GM21786 (cell line): ENCODE measurements around the gene SYT15.
"Not testable (repeated sequence)": the region's sequence is repeated elsewhere in the genome, so short reads cannot be mapped to it uniquely, and the experiment has no call there.

ENCODE experiments used
- ATAC-seq: cut with Tn5 transposase; IDR thresholded peaks from one replicate; pipeline ENCODE4 v1.9.1; 2021; ENCODE audit not compliant: unreplicated experiment

The SYT15 gene

DNA sequence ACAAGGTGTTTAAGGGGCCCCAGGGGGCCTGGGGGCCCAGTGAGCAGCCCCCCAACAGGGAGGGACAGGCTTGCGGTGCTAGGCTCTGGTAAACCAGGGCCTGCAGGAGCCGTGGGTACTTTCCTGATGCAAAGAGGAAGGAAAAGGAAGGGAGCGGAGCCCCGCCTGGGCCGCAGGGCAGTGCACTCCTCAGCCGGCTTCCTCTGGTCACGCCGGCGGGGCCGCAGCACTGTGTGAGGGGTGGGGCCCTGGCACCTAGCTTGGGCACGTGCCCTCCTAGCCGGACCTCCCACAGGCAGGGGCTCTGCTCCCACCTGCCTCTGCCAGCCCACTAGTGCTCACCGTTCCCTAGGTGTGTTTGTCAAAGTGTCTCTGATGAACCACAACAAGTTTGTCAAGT lies 6.3 kb downstream of the SYT15 start:
- not testable (repeated sequence) for ATAC-seq

DNA sequence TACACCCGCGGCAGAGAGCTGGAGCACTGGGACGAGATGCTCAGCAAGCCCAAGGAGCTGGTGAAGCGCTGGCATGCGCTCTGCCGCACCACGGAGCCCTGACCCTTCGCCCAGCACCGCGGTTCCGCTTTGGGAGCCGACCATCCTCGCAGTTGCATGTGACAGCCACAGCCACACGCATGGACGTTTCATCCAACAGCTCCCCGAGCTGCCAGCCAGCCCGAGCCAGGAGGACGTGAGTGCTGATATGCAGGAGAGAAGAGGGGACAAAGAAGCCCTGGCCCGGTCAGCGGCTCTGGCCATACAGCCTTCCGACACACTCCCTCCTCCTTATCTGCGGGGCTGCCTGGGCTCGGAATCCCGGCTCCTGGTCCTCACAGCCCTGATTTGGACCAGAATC lies 8.6 kb downstream of the SYT15 start:
- not testable (repeated sequence) for ATAC-seq

DNA sequence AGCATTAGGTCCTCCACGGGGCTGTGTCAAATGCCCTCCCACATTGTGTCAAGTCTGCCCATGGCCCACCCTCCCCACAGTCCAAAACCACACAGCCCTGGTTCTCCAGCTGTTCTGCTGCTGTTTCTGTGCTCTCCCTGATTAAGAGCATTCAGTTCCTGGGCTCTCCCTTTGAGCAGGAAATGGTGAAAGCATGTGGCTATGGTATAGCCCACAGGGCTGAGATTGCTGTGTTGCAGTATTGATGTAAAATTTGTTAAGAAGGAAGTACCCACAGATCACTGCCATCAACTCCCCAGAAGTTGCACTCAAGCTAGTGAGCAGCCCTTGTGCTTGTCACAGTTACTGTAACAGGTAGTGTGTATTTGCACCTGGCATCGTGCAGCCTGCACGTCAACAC lies 9.3 kb downstream of the SYT15 start:
- not testable (repeated sequence) for ATAC-seq

DNA sequence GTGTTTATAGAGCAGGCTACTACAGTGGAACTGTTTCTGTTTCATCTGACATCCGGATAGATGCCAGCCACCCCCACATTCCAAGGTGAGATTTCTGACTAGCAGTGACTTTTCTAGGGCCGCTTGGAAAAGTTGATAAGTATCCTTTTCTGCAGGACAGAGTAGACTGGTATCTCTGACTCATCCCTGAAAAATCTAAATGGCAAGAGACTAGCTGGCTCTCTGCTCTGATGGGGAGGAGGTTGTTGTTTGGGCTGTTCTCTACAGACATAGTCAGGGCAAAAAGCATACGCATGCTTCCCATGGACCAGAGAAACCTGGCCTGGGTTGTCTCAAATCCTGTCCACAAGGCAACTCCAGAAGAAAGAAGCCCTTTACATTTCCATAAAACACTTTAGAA lies 10.7 kb downstream of the SYT15 start:
- ATAC-seq: not testable (repeated sequence)

DNA sequence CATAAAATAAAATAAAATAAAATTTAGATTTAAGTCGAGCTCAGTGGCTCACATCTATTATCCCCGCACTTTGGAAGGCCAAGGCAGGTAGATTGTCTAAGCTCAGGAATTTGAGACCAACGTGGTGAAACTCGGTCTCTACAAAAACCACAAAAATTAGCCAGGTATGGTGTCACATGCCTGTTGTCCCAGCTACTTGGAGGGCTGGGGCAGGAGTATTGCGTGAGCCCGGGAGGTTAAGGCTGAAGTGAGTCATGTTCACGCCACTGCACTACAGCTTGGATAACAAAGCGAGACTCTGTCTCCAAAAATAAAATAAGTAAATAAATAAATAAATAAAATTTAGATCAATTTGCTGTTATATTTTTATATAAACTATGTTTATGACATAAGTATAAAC lies 12.1 kb downstream of the SYT15 start:
- ATAC-seq: not testable (repeated sequence)

DNA sequence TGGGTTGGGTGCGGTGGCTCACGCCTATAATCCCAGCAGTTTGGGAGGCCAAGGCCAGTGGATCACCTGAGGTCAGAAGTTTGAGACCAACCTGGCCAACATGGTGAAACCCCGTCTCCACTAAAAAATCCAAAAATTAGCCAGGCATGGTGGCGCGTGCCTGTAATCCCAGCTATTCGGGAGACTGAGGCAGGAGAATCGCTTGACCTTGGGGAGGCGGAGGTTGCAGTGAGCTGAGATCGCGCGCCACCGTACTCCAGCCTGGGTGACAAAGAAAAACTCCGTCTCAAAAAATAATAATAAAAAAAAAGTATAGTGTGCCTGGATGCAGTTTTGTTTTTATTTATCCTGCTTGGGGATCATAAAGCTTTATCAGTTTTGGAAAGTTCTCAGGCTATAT lies 14.4 kb downstream of the SYT15 start:
- not testable (repeated sequence) for ATAC-seq

DNA sequence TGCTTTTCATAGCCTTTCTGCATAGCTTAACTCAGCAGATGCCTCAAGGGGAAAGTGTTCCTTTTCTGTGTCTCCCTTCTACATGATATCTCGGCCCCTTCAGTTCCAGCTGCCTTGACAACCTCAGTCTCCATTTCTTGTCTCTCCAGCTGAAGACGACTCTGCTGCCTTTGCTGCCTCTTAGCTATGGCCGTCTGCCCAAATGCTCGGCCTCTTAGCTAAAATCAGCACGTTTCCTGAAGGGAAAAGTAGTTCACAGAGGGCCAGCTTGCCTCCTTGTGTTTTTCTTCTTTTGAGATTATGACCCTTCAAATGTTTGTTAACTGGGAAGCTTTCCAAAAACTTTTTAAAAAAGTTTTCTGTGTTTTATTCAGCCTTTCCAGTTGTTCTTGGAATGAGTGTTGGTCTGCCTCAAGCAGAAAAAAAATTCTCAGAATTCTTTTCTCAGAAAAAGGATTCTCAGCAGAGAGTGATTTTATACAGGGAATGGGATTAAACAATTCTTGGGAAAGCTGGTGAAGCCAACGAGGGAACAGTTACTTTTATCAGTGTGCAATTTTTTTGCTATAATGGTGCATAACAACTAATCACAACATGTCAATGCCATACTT lies 15.6 kb downstream of the SYT15 start:
- not testable (repeated sequence) for ATAC-seq

DNA sequence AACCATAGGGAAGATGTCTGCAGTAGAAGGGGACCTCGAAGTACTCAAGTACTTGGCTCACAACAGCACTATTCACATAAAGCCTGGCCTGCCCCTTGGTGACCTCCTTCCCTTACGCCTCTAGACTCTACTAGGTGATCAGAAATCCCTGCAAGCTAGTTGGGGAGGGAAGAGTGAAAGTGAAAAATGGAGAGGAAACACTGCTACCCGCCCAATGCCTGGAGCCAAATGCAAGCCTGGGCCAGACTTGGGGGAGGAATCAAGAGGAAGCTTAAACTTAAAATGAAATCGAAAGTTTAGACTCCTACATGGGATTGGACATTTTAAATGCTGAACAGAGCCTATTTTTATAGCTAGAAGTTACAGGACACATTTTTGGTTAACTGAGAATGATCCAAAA lies 17.6 kb downstream of the SYT15 start:
- ATAC-seq: not testable (repeated sequence)

DNA sequence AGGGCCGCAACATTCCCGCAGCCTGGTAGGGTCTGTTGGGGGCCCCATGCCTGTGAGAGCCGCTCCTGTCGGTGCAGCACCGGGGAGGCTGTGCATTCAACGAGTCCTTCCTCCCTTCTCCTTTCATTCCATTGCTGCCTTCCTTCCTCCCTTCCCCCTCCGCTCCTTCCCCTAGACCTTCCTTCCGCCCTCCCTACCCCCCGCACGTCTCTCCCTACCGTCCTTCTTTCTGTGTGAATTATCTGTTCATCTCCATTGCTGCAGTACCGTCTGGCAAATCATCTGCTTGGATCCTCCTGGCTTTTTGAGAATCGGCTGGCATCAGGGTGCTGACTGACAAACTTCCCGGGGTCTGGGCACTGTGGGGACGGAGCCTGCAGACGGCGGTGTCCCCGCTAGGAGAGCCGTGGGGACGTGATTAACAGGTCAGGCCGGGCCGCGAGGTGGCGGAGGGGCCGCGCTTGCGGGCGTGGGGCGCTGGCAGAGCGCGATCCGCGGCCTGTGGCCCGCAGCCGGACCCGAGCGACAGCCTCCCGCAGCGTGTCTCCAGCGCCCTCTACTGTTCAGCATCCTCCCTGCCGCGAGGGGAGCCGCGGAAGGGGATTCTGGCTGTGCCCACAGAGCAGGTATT lies 18.8 kb downstream of the SYT15 start:
- ATAC-seq: peak; percentile 87

DNA sequence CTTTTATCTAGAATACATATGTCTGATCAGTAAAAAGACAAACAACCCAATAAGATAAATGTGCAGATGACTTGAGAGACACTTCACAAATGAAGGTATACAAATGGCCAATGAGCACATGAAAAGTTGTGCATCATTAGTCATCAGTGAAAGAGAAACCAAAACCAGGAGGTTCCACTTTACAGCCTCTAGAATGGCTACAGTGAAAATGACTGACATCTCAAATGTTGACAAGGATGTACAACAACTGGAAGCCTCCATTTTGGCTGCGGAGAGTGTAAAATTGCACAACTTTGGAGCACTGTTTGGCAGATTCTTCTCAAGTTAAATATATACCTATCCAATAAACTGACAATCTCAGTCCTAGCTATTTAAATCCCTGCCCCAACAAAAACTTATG lies 21.6 kb downstream of the SYT15 start:
- ATAC-seq: peak; percentile 62

DNA sequence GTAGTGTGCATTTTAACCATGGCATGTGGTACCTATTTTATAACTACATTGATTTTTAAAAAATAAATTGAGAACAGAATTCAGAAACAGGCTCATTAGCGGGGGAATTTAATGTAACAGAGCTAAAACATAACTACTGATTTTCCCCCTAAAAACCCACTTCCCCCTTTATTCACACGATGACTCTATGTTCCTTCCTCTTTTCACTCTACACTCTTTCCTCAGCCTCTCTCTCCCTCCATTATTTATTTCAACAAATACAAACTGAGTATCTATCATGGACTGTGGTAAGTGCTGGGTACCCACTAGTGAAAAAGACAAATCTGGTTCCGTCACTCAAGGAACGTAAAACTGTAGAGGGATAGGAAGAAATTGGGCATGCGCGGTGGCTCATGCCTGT lies 36.6 kb downstream of the SYT15 start:
- not testable (repeated sequence) for ATAC-seq

DNA sequence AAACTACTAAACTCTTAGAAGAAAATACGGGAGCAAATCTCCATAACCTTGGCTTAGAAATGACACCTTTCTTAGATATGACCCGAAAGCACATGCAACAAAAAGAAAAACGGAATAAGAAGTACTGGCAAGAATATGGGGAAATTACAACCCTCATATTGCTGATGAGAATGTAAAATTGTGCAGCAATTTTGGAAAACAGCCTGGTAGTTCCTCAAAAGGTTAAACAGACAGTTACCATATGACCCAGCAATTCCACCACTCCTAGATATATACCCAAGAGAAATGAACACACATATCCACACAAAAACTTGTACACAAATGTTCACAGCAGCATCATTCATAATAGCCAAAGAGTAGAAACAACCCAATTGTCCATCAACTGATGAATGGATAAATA lies 37.3 kb downstream of the SYT15 start:
- ATAC-seq: not testable (repeated sequence)

DNA sequence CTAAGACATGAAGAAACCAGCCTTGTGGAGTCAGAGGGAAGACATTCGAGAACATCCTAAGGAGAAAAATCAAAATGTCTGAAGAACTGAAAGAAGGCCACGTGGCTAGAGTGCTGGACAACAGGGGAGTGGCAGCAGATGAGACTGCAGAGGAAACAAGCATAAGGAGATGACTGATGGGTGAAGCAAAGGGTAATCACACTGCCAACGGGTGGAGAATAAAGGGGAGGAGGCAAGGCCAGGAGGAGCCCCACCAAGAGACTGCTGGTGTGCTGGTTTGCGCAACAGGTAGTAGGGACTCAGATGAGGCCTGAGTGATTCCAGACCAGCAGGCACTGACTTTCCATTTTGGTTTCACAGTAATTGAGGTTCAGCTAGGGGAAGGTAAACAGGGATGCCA lies 38.2 kb downstream of the SYT15 start:
- ATAC-seq: not testable (repeated sequence)

DNA sequence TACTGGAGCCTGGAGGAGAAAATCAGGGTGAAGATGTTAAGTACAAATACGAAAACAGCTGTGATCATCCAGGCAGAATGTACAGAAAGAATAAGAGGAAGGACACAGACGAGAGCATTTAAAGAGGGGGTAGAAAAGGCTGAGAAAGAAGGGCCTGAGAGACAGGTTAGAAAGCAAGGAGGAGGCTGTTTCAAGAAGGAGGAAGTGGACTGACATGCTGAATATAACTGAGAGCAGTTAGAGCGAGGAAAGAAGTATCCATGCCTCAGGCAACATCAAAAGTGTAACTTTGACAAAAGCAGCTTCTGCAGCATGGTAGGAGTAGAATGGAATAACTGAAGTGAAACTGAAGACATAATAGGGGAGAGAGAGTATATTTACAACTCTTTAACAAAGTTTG lies 39.0 kb downstream of the SYT15 start:
- not testable (repeated sequence) for ATAC-seq

DNA sequence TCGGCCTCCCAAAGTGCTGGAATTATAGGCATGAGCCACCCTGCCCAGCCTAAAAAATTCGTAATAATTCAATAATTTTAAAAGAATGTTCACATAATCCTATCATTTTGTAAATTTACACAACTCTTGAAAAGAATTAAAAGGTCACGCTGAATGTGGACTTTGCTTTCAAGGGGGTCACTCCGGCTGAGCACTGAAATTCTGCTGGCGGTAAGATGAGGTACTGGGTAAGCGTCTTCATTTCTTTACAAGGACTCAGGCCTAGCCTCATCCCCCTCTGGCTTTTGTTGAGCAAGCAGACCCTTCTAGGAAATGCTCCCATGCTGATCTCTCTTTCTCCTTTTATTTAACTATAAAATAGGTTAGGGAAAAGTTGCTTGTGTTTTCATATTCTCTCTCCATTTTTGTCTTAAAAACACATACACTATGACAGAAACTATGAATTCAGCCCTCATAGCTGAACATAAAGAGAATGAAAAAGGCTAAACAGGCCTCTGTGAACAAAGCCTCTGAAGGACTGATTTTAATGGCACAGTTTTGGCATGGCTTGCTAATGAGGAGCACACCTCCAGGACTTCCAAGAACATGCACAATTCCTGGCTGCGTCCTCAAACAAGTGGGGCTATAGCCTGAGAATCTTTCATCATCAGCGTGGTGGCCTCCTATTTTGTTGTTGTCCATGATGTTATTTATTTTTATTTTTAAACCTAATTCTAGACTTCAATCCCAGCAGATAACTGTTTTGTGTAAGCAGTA lies 45.1 kb downstream of the SYT15 start:
- ATAC-seq: not testable (repeated sequence)

DNA sequence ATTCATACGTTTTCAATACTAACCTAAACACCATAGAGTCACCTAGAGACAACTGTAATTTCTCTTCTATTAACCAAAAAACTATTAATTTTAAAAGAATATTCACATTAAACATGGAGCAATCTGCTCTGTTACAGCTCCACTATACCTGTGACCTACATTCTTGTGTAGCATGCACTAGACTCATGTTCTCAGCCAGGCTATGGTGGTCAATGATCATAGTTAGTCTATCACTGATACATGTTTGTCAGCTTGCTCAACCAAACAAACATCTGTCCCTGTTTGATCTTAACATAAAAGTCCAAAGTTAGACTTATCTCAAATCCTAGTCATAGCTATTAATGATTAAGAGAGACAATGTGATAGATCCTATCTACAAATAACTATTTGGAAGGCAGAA lies 50.9 kb downstream of the SYT15 start:
- not testable (repeated sequence) for ATAC-seq

DNA sequence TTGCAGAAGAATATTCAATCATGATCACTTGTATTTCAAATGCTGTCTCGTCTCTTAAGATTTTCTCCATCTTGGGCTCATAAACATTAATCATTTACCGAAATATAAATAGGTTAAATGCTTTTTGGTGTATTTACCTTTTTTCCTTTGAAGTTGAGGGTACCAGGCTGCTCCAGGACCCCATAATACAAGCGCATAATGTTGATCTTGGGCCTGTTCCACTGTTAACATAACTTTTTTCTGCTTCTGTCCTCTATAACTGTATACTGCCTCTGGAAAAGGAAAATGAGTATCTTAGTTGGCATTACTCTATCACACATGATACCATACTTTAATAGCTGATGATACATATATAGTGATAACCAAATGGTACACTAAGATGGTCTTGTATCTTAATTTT lies 51.9 kb downstream of the SYT15 start:
- not testable (repeated sequence) for ATAC-seq

DNA sequence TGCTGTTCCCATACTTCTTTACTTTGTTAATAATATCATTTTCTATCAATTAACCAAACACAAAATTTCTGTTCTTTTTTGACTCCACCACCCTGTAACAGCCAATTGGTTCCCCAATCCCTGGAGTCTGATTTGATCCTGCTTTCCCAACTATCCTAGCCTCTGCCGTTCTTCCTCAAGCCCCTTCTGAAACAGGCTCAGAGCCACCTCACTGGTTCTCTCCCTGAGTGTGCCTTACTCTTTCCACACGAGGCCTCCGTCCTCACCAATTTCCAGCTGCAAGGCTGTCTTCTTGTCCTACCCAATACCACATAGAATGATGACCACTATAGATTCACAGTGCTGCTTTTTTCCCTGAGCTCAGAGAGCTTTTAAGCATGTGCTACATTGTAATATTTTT lies 52.8 kb downstream of the SYT15 start:
- not testable (repeated sequence) for ATAC-seq

DNA sequence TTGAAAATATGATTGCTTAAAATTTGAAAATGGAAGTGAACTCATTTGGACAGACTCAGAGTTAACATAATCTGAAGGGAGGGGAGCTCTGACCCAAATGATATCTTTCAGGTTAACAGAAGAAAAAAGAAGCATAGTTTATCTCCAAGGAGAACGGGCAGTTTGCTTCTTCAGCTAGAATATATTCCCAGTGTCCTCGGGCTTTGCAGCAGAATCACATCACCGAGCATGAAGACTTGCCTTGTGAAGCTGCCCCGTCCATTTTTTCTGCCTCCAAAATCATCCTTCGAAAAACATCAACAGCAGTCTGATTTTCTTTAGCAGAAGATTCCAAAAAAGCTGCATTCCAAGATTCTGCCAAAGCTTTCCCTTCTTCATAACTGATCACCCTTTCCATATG lies 55.8 kb downstream of the SYT15 start:
- not testable (repeated sequence) for ATAC-seq

DNA sequence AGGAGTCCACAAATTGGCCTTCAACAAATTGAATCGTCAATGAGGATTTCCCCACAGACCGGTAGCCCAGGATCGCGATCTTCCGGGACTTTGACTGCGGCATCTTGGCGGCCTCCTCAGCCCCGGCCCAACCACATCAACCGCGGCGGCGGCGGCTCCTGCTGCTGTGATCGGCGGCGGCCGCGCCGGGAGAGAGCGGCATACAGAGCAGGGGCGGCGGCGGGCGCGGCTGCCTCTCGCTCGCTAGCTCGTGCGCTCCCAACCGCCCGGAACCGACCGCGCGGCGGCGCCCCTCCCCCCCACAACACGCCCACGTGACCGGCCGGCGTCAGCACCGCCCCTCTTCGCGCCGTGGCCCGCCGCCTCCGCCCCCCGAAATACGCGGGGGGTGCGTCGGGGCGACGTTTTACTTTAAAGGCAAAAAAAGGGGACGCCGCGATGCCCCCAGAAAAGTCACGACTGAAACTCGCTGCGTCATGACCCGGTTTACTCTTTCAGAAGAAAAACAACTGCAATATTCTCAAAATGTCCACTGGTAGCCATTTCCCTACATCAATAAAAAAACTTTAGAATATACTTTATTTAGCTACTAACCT lies 56.5 kb downstream of the SYT15 start:
- peak; percentile 63 for ATAC-seq

DNA sequence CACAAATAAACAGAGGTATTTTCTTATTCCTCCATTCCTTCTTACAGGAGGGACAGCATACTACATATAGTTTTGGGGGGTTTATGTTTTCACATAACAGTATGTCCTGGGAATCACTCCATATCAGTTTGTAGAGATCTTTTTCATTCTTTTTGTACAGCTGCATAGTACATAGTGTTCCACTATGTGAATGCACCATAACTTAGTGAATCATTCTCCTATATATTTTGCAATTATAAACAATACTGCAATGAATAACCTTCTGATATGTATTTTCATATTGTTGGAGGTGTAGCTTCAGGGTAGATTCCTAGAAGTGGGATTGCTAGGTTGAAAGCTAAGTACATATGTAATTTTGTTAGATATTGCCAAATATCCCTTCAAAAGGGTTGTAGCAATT lies 61.1 kb downstream of the SYT15 start:
- ATAC-seq: not testable (repeated sequence)
